Measurements from ENCODE around the gene TPSD1.
"Not testable (repeated sequence)": the region's sequence is repeated elsewhere in the genome, so short reads cannot be mapped to it uniquely, and the experiment has no call there.

The TPSD1 gene

DNA sequence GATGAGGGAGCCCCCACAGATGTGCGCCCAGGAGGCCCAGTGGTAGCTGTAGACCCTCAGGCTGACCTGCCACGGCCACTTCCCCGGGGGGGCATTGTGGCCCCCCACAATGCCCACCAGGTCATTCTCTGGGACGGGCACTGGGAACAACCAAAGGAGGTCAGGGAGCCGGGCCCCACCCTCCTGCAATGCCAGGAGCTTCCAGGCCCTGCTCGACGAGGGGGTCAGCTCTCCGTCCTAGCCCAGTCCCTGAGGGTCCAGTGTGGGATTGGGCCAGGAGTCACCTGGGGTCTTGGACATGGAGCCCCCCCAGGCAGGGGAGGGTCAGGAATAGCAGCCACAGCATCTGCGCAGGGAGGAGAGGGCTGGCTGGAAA is 7.0 kb downstream of the TPSD1 start:
- no peak for DNase-seq (ENCODE audit: low read depth)

DNA sequence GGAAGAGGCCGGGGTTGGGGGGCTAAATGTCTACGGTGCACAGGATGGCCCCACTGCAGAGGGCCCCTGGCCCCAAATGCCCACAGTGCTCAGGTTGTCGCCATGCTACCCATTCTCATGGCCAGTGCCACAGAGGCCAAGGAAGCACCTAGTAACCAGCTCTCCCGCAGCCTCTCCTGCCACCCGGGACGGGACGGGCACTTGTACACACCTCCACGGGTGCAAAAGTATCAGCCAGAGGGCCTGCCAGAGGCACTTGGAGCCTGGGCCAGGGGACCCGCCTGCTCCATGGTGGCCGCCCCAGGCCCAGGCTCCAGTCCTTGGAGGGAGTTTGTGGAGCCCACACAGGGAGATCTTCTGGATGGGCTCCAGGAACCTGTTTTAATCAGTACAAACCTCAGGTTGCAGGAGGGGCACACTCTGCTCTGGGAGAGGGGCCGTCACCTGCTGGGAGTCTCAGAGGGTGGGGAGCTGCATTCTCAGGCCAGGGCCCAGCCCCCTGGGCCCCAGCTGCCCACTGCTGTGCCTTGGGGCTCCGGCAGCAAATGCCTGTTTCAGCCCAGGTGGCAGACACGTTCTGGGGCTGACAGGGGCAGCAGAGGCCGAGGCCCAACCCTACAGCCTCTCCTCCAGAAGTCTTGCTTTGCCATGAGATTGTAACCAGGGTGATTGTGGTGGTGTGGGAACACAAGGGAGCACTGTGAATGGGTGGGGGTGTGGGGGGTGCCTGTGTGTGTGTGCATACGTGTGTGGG is 7.9 kb downstream of the TPSD1 start:
- no peak for DNase-seq (ENCODE audit: low read depth)

DNA sequence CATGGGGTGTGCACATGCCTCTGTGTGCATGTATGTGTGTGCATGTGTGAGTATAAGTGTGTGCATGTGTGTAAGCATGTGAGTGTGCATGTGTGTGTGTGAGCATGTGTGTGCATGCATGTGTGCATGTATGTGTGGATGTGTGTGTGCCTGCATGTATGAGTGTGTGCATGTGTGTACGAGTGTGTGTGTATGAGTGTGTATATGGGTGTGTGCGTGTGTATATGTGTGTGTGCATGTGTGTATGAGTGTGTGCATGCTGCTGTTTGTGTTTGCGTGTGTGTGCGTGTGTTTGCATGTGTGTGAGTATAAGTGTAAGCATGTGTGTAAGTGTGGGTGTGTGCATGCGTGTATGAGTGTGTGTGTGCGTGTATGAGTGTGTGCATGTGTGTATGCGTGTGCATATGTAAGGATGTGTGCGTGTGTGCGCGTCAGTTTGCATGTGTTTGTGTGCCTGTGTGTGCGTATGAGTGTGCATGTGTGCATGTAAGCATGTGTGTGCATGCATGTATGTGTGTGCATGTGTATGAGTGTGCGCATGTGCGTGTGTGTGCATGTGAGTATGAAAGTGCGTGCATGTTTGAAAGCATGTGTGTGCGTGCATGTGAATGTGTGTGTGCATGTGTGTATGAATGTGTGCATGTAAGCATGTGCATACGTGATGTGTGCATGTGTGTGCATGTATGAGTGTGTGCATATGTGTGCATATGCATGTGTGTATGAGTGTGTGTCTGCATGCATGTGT is 8.6 kb downstream of the TPSD1 start:
- DNase-seq (ENCODE audit: low read depth), result no peak

DNA sequence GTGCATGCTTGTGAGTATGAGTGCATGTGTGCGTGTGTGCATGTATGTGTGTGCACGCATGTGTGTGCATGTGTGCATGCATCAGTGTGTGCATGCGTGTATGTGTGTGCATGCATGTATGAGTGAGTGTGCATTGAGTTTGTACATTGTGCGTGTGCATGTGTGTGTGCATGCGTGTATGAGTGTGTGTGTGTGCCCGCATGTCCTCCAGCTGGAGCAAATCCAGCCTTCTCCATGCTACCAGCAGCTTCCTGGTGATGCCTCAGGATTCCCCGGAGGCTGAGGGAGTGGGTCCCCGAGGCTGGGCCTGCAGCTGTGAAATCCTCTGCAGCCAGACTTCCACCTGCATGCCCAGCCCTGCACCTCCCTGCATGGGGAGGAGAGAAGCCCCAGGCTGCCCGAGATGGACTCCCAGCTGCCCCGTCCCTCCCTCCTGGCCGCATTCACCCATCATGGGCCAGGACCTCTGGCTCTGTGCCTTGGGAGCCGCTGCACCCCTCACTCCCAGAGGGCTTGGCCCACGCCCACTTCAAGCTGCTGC is 9.3 kb downstream of the TPSD1 start:
- no peak for DNase-seq (ENCODE audit: low read depth)

DNA sequence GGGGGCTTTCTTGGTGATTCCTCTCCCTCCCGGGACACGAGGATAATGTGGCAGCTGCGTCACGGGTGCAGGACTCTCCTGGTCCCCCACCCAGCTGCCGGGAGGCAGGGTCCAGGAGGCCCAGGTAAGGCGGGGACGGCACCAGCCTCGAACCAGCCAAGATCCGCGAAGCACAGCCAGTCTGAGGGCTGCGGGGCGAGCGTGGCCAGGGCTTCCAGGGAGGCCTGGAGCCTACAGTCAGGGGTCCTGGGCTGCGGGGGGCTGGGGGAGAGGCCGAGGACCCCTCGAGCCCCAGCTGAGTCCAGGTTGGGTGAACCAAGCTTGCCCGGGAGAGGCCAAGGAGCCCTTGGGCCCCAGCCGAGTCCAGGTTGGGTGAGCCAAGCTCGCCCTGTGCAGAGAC is 10.0 kb downstream of the TPSD1 start:
- no peak for DNase-seq (ENCODE audit: low read depth)

DNA sequence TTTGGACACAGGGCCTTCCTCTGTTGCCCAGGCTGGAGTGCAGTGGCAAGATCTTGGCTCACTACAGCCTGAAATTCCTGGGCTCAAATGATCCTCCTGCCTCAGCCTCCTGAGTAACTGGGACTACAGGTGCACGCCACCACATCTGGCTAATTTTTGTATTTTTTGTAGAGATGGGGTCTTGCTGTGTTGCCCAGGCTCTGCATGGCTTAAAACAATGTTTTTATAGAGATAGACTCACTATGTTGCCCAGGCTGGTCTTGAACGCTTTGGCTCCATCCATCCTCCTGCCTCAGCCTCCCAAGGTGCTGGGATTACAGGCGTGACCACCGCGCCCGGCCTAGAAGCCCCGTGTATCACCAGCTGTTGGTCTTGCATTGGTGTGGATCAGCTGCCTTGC is 13.5 kb downstream of the TPSD1 start:
- DNase-seq (ENCODE audit: low read depth), result not testable (repeated sequence)

DNA sequence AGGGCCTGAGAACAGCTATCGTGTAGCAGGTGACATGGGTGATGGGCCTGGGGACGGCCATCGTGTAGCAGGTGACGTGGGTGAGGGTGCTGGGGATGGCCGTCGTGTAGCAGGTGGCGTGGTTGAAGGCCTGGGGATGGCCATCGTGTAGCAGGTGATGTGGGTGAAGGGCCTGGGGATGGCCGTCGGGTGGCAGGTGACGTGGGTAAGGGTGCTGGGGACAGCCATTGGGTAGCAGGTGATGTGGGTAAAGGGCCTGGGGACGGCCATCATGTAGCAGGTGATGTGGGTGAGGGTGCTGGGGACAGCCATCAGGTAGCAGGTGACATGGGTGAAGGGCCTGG is 15.5 kb downstream of the TPSD1 start:
- DNase-seq (ENCODE audit: low read depth), result no peak

DNA sequence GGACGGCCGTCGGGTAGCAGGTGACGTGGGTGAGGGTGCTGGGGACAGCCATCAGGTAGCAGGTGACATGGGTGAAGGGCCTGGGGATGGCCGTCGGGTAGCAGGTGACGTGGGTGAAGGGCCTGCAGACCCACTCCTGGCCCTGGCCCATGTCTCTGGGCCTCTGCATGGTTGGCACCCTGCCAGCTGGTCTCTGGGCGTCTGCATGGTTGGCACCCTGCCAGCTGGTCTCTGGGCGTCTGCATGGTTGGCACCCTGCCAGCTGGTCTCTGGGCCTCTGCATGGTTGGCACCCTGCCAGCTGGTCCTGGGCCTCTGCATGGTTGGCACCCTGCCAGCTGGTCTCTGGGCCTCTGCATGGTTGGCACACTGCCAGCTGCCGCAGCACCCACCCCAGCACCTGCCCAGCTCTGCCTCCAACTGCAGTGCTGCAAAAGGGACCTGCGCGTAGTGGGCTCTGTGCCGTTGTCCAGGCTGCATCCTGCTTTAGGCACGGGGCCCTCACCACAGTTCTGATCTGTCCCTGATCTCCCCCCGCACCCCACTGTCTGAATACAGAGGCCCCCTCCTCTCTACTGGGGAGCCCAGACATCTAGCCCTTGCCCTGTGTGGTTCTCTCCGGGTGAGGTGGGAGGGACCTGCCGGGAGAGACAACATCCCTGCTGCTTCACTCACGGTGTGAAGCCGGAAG is 16.0 kb downstream of the TPSD1 start:
- DNase-seq (ENCODE audit: low read depth), result peak; percentile 20

DNA sequence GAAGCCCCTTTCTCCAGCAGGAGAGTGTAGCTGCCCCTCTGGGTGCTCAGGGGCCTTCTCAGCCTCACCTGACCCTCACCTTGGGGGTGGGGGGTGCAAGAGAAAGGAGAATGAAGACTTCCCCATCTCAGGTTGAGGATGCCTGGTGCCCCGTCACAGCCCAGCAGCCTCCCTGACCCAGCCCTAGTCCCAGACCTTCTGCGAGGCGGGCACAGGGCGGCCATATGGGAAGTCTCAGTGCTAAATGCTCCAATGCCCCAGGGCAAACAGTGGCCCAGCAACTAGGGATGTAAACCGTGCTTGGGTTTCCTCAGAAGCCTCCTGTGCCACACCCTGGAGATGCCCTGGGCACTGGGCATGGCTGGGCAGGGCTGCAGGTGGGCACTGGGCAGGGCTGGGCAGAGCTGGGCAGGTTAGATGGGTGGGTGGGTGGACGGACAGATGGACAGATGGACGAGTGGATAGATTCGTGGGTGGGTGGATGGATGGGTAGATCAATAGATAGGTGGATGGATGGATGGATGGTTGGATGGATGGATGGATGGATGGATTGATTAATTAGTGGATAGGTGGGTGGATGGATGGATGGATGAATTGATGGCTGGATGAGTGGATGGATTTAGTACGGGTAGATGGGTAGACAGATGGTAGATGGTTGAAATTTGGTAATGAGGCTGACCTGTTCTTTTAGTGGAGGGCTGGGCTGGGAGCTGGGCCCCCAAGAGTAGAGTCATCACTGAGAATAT is 16.8 kb downstream of the TPSD1 start:
- DNase-seq (ENCODE audit: low read depth), result no peak

DNA sequence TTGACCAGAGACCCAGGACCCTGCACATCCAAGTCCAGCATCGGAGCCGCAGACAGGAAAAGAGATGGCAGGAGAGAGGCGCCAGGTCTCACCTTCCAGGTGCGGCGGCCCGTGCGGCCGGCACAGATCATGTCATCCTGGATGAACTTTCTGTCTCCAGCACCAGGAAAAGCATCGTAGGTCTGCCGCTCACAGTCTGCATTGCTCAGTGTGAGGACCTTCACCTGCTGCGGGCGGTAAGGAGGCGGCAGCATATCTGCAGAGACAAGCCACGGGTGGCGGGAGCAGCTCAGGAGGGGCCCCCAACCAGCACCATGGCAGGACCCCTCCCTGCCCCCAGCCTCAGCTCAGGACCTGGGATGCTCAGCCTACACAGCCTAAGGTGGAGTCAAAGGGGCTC is 17.9 kb downstream of the TPSD1 start:
- DNase-seq (ENCODE audit: low read depth), result no peak

DNA sequence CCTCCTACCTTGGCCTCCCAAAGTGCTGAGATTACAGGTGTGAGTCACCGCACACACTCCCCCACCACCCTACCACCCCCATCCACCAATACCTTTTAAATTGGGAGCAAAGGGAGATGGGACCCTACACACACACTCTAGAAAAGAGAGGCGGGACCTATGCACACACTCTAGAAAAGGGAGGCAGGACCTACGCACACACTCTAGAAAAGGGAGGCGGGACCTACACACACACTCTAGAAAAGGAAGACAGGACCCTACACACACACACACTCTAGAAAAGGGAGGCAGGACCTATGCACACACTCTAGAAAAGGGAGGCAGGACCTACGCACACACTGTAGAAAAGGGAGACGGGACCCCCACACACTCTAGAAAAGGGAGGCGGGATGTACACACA is 18.9 kb downstream of the TPSD1 start:
- DNase-seq (ENCODE audit: low read depth), result no peak

DNA sequence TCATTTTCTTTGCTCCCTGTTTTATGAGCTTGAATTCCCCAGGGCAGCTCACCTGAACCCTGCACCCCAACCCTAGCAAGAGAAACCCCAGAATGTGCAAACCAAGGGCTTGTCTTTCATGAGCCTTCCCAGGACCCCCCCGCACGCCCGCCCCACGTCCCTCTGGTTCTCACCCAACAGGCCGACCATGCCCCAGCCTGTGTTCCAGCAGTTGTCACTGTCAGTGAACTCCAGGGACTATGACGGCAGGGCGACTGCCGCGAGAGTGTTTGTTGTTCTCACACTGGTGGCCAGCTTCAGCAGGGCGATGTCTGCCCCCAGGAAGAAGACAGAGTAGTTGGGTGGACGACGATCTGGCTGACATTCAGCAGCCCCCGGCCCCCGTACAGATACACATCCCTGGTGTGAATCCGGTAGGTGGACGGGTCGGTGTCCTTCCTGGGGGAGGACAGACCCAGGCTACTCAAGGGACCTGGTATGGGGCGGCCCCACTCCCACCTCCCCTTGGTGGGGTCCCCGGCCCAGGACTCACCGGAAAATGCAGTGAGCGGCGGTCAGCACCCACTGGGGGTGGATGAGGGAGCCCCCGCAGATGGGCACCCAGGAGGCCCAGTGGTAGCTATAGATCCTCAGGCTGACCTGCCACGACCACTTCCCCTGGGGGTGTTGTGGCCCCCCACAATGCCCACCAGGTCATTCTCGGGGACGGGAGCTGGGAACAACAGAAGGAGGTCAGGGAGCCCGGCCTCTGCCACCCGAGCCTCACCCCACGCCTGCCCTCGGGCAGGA is 20.1 kb downstream of the TPSD1 start:
- DNase-seq (ENCODE audit: low read depth), result no peak

DNA sequence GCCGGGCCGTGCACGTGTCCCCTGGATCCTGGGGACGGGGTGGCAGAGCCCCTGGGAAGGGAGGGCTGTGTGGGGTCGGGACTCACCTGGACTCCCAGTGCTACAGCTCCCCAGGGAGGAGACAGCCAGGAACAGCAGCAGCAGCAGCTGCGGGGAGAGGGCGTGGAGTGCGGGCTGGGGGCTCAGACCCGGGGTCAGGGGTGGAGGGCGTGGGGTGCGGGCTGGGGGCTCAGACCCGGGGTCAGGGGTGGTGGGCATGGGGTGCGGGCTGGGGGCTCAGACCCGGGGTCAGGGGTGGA is 20.7 kb downstream of the TPSD1 start:
- no peak for DNase-seq (ENCODE audit: low read depth)

DNA sequence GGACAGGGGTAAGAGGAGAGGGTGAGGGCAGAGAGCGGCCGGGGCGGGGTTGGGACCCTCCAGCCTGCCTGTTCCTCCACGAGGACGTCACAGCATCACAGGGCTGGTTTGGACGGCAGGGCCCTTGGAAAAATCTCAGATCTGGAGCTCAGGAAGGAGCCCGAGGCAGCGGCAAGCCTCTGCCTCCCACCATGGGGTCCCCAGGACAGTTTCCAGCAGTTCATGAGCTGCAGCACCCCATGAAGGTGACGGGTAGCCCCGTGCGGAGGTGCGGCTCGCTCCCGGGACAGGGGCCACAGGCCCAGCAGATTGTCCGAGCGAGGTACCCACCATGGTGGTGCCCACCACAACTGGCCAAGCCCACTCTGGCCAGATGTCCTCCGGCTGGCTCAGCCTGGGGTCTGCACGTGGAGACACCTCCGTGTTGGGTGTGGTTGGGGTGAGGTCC is 21.3 kb downstream of the TPSD1 start:
- no peak for DNase-seq (ENCODE audit: low read depth)

DNA sequence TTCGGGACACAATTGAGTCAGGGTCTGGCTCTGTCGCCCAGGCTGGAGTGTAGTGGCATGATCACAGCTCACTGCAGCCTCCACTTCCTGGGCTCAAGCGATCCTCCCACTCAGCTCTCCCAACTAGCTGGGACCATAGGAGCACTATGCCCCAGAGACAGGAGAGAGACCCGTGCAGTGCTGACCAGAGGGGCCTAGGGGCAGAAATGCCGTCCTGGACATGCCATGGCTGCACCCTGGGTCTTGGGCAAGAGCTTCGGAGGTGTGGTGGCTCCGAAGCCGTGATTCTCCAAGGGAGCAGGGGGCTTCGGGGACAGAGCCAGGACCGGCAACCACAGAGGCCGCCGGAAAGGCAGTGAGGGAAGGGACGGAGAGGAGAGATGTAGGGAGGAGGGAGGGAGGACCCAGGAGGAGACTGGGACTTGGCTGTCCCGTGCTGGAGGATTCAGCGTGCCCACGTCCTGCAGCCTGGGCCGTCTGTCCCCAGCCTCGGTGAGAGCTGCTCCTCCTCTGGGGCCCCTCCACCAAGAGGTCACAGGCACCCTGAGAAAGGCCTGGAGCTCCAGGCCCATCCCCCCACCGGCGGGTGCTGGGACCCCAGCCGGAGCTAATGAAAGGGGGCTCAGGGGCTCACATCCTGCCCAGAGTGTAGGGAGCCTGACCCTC is 21.9 kb downstream of the TPSD1 start:
- DNase-seq (ENCODE audit: low read depth), result no peak

DNA sequence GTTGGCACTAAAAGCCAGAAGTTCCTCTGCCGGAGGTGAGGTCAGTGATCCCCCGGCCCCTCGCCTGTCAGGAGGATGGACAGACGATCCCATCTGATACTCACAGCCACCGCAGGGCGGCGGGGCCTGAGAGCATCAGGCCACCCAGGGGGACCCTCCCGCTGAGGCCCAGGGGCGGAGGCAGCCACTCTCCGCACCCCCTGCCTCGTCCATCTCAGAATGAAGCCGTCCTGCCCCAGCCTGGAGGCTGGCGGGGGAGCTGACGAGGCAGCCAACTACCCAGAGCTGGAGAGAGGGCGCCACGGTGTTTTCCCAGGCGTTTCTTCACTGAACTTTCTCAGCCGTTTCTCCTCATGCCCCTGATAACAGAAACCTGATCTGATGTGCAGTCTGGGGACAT is 22.6 kb downstream of the TPSD1 start:
- no peak for DNase-seq (ENCODE audit: low read depth)

DNA sequence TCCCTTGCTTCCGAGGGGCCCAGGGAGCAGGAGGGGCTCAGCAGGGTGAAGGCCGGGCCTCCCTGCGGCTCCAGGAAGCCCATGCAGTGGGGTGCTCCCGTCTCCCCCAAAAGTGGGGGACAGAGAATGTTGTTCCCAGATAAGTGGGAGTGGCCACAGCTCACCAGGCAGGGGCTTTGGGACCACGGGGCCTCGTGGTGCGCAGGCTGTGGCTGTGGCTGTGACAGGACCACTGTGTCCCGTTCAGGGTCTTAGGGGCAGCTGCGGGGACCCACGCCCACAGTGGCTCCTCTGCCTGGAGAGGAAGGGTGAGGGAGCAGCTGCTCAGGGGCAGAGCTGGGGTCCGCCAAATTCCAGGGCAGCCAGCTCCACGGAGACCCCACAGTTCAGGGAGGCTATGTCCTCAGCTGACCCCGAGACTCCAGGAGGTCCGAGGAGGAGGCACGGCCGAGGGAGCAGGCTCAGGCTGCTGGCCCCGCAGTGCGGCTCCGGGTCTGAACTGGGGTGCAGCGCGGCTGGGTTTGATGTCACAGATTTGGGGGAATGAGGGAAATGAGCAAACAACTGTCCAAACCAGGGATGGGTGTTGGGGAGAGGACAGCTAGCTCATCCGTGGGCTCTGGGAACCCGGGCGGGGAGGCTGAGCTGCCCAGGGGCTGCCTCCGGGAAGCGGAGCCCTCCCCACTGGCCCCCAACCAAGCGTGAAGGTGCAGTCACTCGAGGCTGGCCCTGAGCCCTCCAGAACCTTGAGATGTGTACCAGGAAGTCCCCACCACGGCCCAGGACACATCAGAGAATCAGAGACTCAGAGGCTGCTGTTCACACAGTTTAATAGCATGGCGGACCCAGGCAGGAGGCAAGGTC is 23.4 kb downstream of the TPSD1 start:
- no peak for DNase-seq (ENCODE audit: low read depth)

DNA sequence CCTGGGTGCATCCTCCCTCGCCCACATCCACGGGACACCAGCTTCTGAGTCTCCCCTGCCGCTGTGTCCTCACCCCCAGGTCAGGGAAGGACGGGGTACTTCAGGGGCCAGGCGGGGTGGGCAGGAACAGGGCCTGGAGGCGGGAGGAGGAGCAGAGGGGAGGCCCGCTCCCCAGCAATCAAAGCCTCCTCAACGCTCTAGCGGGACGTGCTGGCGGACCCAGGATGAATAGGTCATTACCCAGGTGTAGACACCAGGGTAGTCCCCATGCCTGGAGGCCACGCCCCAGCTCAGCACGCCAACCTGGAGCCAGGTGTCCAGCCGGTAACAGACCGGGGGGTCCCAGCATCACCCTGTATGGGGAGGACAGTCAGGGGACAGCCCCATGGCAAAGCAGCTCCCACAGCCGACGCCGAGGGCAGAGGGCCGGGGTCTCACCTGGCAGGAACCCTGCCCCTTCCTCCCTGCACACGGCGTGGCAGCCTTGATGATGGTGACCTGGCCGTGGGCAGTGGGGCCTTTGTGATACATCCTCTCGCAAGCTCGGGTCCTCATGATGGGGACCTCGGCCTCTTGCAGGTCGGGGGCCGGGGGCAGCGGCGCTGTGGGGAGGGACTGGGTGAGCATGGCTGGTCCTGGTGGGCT is 24.2 kb downstream of the TPSD1 start:
- no peak for DNase-seq (ENCODE audit: low read depth)

DNA sequence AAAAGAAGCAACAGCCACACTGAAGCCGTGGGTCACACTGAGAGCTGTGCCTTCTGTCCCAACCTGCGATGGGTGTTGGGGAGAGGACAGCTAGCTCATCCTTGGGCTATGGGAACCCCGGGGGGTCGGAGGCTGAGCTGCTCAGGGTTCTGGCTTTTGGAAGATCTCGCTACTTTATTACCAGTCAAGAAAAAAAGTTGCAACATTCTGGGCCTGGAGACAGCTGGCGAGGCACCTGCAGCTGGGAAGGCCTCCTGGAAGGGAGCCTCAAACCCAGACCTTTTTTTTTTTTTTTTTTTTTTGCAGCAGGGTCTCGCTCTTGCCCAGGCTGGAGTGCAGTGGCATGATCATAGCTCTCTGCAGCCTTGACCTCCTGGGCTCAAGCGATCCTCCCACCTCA is 24.9 kb downstream of the TPSD1 start:
- DNase-seq (ENCODE audit: low read depth), result no peak

DNA sequence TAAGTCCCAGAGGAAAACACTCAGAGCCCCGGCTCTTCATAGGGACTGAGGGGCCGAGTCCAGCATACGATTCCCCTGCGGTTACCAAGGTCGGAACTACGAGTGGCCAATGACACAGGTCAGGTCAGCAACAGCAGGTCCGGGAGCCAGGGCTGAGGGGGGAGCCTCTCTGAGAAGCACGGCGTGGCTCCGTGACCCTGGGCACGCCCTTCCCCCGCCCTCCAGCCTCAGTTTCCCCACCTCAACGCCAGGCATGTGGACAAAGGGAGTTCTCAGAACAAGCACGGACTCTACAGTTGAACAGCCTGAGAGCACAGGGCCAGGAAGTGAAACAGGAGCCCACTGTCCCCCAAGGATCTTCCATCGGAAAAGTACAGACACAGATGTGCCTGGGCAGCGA is 25.6 kb downstream of the TPSD1 start:
- DNase-seq (ENCODE audit: low read depth), result no peak
